VCaP (cell line): ENCODE data around the gene NOC3L.
A peak's percentile ranks its signal among the peaks of the same experiment; 100 is the strongest.

Source experiments
- H3K27ac ChIP-seq: fragments of 450-650 bp; 2 replicates; pipeline ENCODE4 v1.5.1; 2017
- TF ChIP-seq, protein P1 (sequence below): fragments of 450-650 bp; conservative IDR thresholded peaks from 2 replicates; pipeline ENCODE4 v1.5.1; 2017; ENCODE audit warnings: mild to moderate bottlenecking, moderate library complexity

NOC3L gene

DNA sequence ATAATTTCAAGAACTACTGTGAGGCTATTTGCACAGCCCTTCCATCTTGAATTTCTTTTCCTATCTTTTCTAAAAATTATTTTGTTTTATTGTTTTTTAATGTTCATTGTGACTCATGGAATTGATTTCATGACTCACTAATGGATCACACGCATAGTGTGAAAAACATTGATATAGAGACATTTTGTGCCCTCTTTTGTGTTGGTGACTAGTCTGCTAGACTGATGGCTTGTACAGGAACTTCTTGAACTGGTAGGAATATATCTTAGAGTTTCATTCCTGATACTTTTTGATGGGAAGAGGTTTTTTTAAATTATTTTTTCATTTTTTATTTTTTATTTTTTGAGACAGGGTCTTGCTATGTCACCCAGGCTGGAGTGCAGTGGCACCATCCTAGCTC, 12.6 kb upstream of the NOC3L start:
- TF ChIP-seq, protein P1, sequence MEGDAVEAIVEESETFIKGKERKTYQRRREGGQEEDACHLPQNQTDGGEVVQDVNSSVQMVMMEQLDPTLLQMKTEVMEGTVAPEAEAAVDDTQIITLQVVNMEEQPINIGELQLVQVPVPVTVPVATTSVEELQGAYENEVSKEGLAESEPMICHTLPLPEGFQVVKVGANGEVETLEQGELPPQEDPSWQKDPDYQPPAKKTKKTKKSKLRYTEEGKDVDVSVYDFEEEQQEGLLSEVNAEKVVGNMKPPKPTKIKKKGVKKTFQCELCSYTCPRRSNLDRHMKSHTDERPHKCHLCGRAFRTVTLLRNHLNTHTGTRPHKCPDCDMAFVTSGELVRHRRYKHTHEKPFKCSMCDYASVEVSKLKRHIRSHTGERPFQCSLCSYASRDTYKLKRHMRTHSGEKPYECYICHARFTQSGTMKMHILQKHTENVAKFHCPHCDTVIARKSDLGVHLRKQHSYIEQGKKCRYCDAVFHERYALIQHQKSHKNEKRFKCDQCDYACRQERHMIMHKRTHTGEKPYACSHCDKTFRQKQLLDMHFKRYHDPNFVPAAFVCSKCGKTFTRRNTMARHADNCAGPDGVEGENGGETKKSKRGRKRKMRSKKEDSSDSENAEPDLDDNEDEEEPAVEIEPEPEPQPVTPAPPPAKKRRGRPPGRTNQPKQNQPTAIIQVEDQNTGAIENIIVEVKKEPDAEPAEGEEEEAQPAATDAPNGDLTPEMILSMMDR: no peak

DNA sequence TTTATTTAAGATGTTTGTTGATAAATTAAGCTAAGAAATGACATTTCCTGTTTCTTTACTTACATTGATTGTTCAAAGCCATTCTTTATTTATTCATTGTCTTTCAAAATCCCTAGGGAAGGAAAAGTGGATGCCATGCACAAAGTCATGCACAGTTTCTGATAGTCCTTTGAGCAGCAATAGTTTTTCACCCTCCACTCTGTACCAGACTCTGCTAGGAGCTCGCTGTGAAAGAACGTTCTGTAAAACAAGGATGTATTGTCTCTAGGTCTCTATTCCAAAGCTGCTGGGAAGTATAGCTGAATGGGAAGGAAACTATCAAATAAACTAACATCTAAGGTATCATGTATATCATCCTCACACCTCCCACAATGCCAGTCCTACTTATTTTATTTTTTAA, 7.8 kb upstream of the NOC3L start:
- TF ChIP-seq, protein P1: no peak
- no peak overlapping the region for H3K27ac ChIP-seq

More for the DNA sequence above, 12.6 kb upstream of the NOC3L start:
- H3K27ac ChIP-seq: no peak overlapping the region

DNA sequence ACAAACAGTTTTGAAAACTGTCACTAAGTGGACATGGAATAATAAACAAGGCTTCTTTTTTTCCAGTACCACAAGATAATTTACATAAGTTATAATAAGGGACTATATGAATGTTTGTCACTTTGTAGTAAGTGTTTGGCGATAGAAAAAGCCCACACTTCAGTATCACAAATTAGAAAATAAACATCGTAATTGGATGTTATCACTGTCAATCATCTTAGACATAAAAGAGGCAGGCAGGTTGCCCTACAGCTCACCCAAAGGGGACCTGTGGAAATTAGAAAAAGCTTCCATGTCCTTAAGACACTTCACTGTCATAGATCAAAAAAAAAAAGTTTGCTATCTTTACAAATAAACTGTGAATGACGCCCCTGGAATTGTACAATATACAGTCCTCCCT, 3.6 kb upstream of the NOC3L start:
- TF ChIP-seq, protein P1: no peak
- no peak overlapping the region for H3K27ac ChIP-seq

DNA sequence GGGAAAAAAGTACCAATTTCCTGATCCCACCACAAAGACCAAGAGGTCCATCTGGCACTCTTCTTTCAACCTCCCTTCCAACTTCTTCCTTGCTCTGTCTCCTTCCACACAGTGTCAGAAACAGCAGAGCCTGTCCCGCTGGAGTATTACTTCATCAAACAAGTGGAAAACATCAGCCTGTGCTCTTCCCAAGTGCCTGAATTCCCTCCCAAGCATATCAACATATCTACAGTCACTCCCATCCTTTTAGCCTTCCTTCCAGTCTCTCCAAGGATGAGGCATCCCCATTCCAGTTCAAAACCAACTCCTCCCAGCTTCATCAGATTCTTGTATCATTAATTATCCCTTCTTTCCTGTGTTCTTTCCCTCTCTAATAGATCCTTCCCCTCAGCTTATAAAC, 1.7 kb upstream of the NOC3L start:
- no peak overlapping the region for H3K27ac ChIP-seq
- TF ChIP-seq, protein P1: no peak

DNA sequence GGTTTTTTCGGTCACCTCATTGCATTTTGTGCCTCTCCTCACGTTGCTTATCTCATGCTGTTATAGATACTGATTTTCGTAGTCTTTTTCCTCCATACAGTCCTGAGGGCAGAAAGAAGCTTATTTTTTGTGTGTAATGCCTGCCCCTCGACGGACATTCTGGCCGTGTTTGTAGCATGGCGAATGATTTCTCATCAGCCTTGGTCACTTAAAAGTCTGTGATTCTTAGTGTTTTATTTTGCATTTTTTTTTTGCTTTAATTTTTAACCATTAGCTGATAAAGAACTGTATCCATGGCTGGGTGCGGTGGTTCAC, 469 bp upstream of the NOC3L start:
- H3K27ac ChIP-seq: peak overlapping the region; percentile 75
- TF ChIP-seq, protein P1: peak; percentile 1

DNA sequence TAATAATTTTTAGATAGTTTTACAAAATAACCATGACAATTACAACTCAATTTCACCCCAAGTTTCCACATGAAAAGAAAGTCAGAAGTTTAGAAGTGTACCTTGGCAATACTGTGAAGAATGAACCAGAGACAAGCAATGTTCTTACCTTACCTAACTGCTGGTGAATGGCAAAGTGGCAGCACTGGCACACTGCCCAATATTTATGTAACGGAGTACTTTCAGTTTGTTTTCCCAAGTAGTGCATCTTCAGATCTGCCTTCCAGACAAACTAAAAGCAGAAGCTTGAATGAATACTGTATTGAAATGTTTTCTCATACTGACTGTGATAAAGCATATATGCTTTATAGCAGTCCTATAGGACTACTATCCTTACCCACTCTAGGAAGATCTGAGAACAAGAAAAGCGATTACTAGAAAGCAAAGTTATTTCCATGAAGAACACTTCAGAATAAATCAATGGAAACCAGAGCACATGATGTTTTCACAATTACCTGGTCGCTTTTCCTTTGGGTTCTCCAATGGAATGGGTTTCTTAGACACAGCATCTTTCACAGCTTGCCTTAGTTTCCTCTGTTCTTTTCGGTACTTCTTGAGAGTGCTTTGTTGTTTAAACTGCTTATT, 1.5 kb downstream of the NOC3L start:
- TF ChIP-seq, protein P1: no peak
- H3K27ac ChIP-seq: peak overlapping the region; percentile 75; the same call in 1 of the 2 replicates

DNA sequence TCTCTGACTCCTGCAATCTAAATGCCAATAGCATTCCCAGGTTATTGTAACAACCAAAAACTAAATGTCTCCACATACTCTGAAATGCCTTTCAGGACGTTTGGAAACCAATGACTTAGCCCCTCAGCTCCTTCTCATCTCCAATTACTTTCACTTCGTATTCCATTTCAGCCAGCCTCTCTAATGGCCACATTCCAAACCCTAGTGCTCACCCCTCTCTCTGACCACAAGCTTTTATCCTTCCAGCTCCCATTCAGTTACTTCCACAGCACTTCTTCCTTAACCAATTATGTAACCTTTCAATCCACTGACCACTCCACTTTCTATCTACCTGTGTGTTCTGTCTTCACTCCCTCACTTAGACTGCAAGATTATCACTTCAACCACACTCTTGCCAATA, 4.3 kb downstream of the NOC3L start:
- TF ChIP-seq, protein P1: no peak
- no peak overlapping the region for H3K27ac ChIP-seq
